T-helper 1 cell treated with Interleukin-12 subunit alpha and Interleukin-12 subunit beta and Interleukin-4 antibody, amounts not matched to agents 30 ng/mL and 1 ng/mL, for 36 hours (primary cell): ENCODE data around the gene KRT15. TPM values are rescaled to one million over a fixed set of nuclear protein-coding genes. Genes with fewer than 3 reads are reported as not detected.

Experiments used
- intact Hi-C: fragments of 100-400 bp; cut with micrococcal nuclease; formaldehyde crosslinking; loops from one replicate; pipeline ENCODE4 v1.15.1; 2024
- total RNA-seq: library from RNA; stranded (reverse); gene quantifications from 2 replicates; pipeline ENCODE4 v1.2.3, GENCODE V29; 2022

KRT15 gene
- total RNA-seq, 1 donor from 2014 or later, result not detected

DNA sequence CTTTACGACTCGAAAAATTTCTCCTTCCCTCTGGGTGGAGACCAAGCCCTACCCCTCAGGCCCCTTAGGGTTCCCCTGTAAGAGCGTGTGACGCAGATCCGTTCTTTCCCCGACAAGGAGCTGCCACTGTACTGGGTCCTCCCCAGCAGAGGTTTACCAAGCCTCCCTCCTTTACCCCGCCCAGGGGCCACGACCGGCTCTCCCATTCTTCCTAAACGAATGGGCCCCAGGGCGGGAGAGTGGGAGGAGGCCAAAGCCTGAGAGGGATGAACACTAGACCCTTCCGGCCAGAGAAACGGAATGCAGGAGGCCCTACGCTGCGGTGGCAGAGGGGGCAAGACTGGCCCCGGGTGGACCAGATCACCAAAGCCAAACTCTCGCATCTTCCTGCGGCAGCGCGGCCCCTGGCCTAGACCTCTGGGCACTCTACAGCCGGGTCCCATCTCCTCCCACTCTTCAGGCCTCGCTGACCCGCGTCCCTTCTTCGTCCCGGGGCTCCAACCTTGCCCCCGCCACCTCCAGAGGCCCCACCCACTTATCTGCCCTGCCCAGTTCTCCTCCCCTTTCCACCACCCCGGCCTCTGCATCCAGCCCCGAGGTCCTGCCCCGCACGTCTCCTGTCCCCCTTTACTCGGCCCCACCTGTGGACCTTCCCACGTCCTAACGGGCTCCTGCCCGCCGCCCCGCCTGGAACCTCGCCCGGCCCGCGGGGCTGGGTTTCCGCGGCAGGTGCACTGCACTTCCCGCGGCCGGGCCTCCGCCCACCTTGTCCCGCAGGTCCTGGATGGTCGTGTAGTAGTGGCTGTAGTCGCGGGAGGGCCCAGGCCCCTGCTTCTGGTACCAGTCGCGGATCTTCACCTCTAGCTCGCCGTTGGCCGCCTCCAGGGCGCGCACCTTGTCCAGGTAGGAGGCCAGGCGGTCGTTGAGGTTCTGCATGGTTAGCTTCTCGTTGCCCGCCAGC is 8.7 kb upstream of the KRT15 start:
- intact Hi-C loops, result no loop called here

DNA sequence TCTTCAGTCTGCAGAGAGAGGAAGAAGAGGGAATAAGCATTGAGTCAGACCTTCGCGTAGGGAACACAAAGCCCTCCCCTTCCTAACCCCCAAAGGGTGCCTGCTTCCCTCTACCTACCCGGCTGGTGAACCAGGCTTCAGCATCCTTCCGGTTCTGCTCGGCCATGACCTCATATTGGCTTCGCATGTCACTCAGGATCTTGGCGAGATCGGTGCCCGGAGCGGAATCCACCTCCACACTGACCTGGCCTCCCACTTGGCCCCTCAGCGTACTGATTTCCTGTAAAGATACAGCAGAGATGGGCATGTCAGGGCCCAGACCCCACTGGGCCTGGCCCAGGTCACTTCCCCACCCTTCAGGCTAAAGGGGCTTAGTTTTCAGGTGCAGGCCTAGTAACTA is 5.6 kb upstream of the KRT15 start:
- intact Hi-C loops, result no loop called here

DNA sequence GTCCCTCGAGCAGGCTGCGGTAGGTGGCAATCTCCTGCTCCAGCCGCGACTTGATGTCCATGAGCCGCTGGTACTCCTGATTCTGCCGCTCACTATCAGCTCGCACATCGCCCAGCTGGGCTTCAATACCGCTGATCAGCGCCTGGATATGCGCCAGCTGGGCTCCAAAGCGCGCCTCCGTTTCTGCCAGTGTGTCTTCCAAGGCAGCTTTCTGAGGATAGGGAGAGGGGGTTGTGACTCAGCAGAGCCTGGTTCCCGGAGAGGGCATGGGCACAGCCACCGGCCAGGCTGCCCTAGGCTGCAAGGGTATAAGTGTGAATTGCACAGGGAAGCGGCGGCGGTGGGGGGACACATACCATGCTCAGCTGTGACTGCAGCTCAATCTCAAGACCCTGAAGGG is 5.1 kb upstream of the KRT15 start:
- intact Hi-C loops, result no loop called here

DNA sequence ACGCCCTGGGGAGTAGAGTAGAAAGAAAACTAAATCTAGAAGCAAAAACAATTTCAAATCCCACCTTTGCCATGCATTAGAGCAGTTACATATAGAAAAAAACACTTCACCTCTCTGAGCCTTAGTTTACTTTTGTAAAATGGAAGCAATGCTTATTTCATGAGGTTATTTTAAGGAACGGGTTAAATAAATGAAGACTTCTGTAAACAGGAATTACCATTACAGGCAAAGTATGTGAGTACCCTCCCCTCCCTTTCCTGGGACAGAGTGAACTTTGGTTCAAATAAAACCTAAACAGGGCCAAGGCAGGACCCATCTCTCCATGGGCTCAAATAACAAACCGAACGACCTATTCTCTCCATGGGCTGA is 4.5 kb upstream of the KRT15 start:
- intact Hi-C loops, result no loop called here

DNA sequence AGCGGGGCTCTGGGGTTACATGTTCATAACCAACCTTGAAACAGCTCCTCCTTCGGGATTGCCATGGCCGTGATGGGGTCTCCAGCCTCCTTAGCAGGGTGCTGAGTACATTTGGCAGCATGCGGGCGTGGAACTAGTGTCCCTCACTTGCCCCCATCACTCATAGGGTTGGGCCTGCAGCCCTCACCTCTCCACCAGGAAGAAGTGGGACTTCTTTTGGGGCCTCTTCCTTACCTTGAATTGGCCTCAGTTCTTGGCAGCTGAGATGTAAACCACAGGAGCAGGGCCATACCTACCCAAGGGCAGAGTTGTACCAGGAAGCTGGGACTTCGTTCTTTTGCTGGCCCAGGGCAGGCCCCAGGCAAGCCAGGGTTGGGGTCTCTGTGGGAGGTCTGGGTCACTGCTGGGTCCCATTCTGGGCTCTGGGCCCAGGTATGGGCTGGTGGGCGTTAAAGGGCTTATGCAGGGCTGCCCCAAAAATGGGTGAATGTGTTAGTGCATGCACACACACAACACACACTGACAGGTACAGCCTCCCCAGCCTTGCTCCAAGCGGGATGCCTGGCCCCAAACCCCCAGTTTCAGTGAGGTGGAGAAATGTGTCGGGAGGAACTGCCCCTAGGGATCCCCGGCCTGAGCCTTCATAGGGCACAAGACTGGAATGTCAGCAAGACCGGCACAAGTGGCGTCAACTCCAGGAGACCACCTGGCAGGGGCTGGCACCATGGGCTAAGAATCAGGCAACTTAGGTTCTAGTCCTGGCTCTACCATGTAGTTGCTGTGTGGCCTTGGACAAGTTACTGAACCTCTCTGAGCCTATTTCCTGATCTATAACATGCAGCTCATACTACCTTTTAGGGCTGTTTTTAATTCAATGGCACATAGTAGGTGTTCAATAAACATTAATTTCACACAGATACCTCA is 3.9 kb upstream of the KRT15 start:
- intact Hi-C loops, result no loop called here

DNA sequence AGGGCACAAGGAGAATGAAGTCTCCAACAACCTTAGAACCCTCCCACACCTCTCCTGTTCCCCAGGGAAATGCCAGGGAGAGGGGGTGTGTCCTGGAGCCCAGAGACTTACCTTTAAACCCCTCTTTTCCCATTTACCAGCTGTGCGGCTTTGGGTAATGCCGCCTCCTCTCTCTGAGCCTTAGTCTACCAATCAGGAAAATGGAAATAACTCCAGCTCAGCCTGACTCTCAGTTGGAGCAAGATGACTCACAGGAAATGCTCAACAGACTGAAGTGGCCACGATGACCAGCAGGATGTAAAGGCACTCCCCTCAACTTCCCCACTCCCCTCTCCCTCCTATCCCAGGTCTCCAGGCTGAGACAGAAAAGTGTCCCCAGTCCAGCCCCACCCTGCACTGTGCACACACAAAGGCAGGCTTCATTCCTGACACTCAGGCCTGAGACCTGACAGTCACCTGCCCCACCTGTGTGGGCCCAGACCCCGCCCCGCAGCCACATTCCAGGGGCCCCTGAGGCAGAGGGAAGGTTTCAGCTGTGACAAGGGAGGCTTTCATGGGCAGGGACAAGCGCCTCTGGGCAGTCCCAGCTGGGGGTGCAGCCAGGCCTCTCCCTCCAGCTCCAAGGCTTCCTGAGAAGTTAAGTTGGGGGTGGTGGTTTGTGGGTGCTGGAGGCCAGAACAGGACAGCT is 3.0 kb upstream of the KRT15 start:
- intact Hi-C loops, result no loop called here

DNA sequence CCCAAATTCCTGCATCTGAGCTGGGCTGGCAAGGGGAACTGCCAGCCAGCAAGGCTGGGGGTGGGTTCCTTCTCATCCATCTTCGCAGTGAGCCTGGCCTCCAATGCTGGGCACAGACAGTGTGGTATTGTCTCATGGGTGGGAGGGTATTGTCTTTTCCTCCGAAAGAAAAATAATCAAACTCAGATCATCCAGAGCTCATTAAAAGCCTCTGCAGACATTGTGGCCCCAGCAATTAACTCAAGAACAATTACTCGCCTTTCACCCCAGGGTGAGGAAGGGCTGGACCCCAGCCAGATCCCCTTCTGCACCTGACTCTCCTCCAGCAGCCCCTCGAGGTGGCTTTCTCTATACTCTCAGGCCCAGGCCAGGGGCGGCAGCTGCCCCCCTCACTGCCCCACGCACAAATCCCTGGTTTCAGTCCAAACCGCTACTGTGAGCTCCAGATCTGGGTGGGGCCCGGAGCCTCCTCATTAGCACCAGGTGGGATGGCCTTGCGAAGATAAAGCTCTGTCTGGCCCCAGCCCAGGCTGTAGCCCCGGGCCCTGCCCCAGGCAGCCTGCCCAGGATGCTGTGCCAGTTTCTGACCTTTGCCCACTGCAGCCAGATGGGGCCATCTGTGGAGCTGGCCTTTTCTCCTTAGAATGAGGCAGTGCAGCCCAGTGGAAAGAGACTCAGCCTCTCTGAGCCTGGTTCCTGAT is 2.3 kb upstream of the KRT15 start:
- intact Hi-C loops, result no loop called here

DNA sequence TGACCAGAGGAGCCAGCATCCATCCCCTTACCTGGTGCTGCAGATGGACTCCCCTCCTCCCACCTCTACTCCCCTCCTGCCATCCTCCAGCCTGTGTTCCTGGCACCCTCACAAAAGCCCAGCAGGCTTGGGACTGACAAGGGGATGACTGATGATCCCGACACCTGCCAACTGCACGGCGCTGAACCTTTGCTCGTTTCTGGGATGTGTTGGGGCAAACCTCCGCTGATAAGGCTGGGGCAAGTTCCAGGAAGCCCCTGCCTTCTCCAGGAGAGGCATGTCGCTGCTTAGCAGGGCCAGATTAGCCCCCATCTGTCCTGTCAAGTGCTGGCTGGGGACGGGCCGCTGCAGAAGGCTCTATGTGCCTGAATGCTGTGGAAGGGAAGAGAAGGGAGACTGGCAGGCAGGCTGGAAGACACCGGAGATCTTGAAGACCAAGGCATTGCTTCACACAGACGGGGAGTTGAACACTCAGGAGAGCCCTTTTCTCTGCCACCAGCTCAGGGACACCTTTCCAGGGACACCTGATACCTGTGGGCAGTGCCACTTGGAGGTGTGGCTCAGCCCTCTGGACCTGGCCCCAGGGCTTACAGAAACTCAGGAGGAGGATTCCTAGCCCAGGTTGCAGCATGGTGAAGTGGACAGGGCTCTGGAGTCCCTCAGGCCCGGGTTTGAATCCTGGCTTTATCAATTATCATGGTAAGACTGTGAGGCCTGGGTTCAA is 973 bp upstream of the KRT15 start:
- intact Hi-C loops, result no loop called here

DNA sequence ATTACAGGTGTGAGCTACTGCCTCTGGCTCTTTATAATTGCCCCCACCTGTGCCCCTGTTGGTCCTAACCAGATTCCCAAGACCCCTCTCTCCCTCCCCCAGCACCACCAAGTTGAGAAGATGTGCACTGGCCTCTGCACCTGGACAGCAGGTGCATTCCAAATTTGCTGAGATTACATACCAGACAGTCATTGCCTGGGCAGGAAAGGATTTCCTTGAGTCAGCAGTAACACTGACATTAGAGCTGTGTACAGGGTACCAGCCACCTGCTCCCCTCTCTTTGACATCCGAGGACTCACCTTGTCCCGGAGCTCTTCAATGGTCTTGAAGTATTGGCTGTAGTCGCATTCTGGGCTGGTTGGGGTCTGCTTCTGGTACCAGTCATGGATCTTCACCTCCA is 659 bp downstream of the KRT15 start:
- intact Hi-C loops, result no loop called here

DNA sequence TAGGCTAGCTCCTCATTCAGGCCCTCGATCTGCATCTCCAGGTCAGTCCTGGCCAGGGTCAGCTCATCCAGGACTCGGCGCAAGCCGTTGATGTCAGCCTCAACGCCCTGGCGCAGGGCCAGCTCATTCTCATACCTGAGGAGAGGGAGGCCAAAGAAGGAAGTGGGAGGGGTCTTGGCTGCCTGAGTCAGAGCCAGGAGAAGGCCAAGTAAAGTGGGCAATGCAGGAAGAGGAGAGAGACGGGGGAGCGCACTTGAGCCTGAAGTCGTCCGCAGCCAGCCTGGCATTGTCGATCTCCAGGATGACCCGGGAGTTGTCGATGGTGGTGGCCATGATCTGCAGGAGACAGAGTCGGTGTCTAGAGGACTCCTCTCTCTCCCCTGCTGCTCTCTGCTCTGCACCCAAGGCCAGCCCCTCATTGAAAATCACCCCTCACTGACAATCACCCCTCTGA is 1.8 kb downstream of the KRT15 start:
- intact Hi-C loops, result no loop called here

DNA sequence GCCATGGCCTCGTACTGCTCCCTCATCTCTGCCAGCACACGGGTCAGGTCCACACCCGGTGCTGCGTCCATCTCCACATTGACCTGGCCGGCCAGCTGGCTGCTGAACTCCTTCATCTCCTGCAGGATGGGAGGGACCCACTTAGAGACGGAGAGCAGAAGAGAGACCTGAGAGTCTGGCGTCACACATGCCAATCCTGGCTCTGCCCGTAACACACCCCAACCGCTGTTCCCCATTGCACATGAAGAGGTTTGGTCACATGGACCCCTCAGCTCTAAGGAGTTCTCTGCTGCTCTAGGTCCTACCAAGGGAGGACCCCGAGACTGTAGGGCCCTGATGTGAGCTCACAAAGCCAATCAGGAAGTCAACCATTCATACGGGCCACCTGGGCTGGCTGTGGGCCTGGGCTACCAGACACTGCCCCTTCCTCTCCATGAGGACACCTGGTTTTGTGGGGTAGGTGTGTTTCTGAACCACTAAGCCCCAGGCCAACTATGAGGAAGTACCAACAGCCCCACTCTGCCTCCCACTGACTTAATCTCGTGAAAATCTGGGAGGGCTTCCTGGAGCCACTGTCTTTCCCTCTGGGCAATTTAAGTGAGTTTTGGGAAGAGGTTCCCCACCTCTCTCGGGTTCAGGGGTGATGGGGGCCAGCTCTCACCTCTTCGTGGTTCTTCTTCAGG is 2.4 kb downstream of the KRT15 start:
- intact Hi-C loops, result no loop called here

DNA sequence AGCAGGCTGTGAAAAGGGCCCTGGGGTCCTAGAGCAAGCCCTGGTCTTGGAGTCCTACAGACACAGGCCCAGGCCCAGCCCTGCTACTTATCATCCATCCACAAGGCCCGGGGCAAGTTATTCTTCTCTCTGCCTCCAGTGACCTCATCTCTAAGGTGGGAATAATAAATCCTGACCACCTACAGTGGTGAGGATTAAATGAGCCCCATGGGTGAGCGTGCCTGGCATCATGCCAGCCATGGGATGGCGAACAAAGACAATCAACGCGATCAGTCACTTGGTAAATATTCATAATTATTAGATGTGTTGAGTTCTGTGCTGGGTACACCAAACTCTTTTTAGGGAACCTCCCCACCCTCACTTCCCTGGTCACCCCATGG is 5.5 kb downstream of the KRT15 start:
- intact Hi-C loops, result no loop called here

DNA sequence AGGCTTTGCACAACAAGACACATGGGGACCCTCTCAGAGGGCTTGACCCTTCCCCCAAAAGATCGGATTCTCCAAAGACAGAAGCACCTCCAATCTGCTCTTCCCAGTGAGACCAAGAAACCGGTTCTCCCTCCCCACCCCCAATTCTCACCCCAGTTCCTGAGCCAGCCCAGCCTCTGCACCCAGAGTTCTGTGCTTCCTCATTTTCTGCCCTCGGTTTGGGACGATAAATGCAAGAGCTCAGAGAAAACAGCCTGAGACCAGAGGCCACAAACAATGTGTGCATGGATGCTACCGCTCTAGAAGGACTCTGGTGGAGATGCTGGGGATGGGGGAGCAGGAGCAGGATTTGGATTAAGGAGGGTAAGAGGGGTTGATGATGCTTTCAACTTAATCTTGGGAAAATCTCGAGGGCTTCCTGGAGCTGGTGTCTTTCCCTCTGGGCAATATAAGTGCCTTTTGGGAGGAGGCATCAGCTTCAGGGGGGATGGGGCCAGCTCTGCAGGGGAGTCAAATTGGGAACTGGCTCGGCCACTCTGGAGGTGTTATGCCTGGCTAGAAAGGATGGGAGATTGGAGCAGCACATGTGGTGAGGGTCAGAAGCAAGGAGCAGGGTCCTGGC is 6.0 kb downstream of the KRT15 start:
- intact Hi-C loops, result no loop called here

DNA sequence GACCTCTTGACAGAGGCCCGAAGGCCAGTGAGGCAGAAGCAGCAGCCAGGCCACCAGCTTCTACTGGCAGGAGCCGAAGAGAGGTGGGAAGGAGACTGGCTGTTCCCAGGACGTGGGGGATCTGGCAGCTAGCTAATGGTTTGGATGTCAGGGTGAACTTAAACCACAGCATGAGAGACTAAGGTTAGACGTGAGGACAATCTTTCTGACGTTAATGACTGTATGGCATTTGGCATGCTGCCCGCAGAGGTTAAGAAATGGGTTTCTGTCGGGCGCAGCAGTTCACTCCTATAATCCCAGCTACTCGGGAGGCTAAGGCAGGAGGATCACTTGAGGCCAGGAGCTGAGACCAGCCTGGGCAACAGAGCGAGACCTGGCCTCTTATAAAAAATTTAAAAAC is 7.0 kb downstream of the KRT15 start:
- intact Hi-C loops, result no loop called here

DNA sequence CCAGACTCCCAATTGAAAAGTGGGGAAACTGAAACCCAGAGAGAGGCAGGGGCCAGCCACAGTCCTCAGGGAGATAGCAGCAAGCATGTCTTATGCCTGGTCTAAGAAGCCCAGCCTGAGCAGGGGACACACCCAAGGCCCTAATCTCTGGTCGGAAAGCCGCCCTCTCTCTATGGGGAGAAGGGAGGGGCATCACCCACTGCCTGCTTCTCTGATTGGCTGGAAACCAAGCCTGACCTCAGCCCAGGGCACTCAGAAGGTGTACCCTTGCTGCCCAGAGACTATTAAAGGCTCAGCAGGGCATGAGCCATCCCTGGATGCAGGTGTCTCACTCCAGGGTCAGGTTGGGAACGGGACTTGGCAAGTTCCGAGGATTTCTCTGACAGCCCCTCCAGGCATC is 7.6 kb downstream of the KRT15 start:
- intact Hi-C loops, result no loop called here

DNA sequence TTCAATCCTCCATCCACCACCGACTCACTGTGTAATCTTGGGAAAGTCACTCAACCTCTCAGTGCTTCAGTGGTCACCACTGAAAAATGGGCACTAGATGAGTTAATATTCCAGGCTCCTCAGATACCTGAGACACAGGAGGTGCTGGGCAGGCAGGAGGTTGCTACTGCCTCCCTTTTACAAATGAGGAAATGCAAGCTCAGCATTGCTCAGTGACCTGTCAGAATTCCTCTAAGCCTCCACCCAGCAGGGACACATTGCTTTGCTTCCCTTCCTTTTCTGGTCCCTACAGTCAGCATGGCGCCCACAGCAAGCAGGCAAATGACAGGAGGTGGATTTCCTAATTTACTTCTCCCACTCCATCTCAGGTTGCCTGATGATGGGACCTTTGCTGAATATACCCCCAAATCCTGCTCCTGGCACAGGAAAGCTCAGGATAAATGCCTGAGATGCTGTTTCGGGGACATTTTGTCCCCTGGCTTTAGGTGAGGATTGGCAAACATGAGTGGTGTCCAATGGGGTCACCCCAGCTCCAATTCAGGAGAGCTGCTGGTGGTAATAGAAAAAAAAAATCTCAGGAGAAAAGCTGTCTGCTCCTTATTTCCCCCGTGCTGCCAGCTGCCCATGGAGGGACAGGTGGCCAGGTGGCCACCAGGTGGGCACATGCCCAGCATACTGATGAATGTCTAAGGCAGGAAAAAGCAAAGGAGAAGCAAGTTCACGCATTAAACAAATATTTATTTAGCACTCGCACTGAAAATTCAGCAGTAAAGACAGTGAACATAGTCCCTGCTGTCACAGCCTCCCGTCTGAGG is 8.2 kb downstream of the KRT15 start:
- intact Hi-C loops, result no loop called here

DNA sequence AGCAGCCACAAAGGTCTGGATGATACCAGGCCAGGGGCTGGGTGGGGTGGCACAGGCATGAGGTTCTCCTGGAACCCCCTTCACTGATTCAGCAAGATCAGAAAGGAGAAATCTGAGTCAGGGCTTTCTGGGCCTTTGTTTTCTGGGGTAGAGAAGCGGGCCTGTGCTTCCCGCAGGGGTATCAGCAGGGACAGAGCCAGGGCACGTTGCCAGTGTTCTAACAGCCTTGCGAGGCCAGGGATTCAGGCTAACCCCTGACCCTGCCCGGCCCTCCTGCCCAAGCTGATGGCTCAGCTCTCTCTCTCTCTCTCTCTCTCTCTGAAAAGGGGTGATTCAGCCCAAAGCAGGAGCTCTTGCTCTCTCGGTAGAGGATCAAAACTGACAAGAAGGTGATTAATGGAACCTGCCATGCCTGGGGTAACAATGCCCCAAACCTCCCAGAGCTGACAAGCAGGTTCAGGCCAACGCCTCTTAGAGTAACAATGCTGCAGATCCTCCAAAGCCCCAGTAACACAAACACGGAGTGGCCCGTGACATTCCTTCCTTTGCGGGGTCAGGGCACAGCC is 11.3 kb downstream of the KRT15 start:
- intact Hi-C loops, result no loop called here
